Common myeloid progenitor, CD34-positive (primary cell): ENCODE results near the gene ATXN7L3.

ENCODE experiments used
- CTCF ChIA-PET: fragments of 350-600 bp; sonication (Branson Sonifier 250); formaldehyde crosslinking; loops from one replicate; lab custom pipeline; 2021; ENCODE audit warnings: antibody characterized with exemption; lab: Charles Lee
- POLR2A ChIA-PET: fragments of 350-600 bp; sonication (Branson Sonifier 250); formaldehyde crosslinking; loops from one replicate; lab custom pipeline; 2021; ENCODE audit warnings: antibody characterized with exemption; lab: Charles Lee
- DNase-seq, 3 donors: peaks; one replicate each; pipeline versions ENCODE4 v3.0.0 to v3.0.0-alpha.2; 2013
- H3K27ac ChIP-seq, 2 experiments: 1 replicate in 1 of 2; 2 replicates in 1 of 2; pipeline ENCODE4 v1.7.0; 2013; ENCODE audit warnings: inconsistent platforms in 2 of 2, low read length in 2 of 2, mild to moderate bottlenecking in 2 of 2, low read depth in 1 of 2, moderate library complexity in 1 of 2; ENCODE audit not compliant: severe bottlenecking in 2 of 2, insufficient read depth in 1 of 2, poor library complexity in 1 of 2
- H3K27me3 ChIP-seq, 5 experiments: replicated peaks in 2 of 5; 1 replicate in 3 of 5; 2 replicates in 2 of 5; pipeline versions ENCODE4 v1.6.1 to v1.7.0; 2013; ENCODE audit warnings: low read length in 4 of 5, mild to moderate bottlenecking in 2 of 5, moderate library complexity in 2 of 5, inconsistent platforms in 1 of 5; ENCODE audit not compliant: insufficient read depth in 5 of 5, control insufficient read depth in 4 of 5
- H3K36me3 ChIP-seq, 4 experiments: 1 replicate in 2 of 4; 2 replicates in 2 of 4; pipeline versions ENCODE4 v1.6.1 to v1.7.0; 2013; ENCODE audit warnings: low read length in 3 of 4, control low read depth in 1 of 4, mild to moderate bottlenecking in 1 of 4; ENCODE audit not compliant: control insufficient read depth in 4 of 4, insufficient read depth in 4 of 4
- H3K4me1 ChIP-seq, 4 experiments: 1 replicate in 3 of 4; 2 replicates in 1 of 4; pipeline versions ENCODE4 v1.6.1 to v1.7.1; 2013; ENCODE audit warnings: low read length in 3 of 4, mild to moderate bottlenecking in 3 of 4, control low read depth in 1 of 4, inconsistent platforms in 1 of 4, moderate library complexity in 1 of 4; ENCODE audit not compliant: control insufficient read depth in 4 of 4, insufficient read depth in 4 of 4; ENCODE audit errors: control extremely low read depth in 1 of 4
- H3K4me3 ChIP-seq, 7 experiments: 1 replicate in 4 of 7; 2 replicates in 3 of 7; pipeline versions ENCODE4 v1.5.1 to v1.7.0; 2013; ENCODE audit warnings: mild to moderate bottlenecking in 7 of 7, low read length in 6 of 7, moderate library complexity in 6 of 7, inconsistent platforms in 2 of 7, low read depth in 2 of 7, control low read depth in 1 of 7; ENCODE audit not compliant: insufficient read depth in 4 of 7, control insufficient read depth in 1 of 7; ENCODE audit errors: extremely low read depth in 1 of 7
- H3K9me3 ChIP-seq, 5 experiments: 1 replicate in 4 of 5; 2 replicates in 1 of 5; pipeline versions ENCODE4 v1.6.1 to v1.7.1; 2013; ENCODE audit warnings: low read length in 4 of 5, mild to moderate bottlenecking in 2 of 5, inconsistent platforms in 1 of 5, low read depth in 1 of 5, moderate library complexity in 1 of 5; ENCODE audit not compliant: control insufficient read depth in 4 of 5, insufficient read depth in 2 of 5; ENCODE audit errors: control extremely low read depth in 1 of 5
- WGBS: methylation state at CpG from one replicate; pipeline ENCODE4 v1.1.5; 2013; ENCODE audit not compliant: insufficient coverage; 5-methylcytosine and 5-hydroxymethylcytosine counted together

Gene ATXN7L3

DNA sequence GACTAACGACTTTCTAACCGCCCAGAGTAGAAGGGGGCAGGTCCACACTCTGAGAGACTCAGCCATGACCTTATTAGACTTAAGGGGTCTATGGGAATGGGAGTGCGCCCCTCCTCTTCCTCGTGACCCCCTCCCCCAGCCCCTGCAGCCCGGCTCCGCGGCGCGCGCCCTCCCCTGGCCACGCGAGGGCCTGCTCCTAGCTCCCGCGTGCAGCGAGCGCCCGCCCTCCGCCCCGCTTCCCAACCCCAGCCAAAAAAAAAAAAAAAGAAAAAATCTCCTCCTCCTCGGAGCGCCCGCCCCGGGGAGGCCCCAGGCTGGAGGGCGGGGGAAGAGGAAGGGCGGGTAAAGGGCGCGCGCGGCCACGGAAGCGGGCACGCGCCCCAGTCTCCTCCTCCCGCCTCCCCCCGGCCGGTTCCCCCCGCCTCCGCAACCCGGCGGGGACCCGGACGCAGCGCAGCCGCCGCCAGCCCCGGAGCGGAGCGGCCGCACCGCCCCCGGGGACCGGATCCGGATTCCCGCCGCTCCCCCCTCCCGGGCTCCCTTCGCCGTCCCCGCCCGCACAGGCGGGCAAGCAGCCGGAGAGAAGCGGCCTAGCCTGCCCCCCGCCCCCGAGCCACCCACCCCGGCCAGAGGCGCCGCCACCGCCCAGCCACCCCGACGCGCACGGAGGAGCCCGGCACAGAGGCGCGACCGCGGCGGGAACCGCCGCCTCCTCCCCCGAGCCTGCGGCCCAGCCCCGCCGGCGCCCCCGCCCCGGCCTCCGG, 18.8 kb upstream of the ATXN7L3 start:
- Histone ChIP-seq H3K36me3 (peaks cover 20 to 41% (median 30%) of the 10 kb centered on the region in 4 experiments), H3K4me1 (peaks cover 15 to 41% (median 36%) of the 10 kb centered on the region in 4 experiments), H3K27ac (peak overlapping the region; percentile 30 to 86), H3K9me3 (no peaks in the 10 kb centered on the region), H3K27me3 (no peaks in the 10 kb centered on the region), H3K4me3 (peak overlapping the region; percentile 74 to 94 (median 83))
- DNase-seq: peak; percentile 85 to 92 (median 91)
- ChIA-PET POLR2A (interaction anchor here (0.6 kb wide), 3 partner anchors 40 to 682 kb away, joined by 3 to 4 read pairs (median 3); no protein-coding TSS in a partner anchor), CTCF (interaction anchor here (0.6 to 4.1 kb wide), 7 partner anchors 8 to 131 kb away, joined by 3 to 15 read pairs (median 8); no protein-coding TSS in a partner anchor)
- under 1% methylated on average over 50 of the region's 89 CpGs for whole genome bisulfite sequencing

DNA sequence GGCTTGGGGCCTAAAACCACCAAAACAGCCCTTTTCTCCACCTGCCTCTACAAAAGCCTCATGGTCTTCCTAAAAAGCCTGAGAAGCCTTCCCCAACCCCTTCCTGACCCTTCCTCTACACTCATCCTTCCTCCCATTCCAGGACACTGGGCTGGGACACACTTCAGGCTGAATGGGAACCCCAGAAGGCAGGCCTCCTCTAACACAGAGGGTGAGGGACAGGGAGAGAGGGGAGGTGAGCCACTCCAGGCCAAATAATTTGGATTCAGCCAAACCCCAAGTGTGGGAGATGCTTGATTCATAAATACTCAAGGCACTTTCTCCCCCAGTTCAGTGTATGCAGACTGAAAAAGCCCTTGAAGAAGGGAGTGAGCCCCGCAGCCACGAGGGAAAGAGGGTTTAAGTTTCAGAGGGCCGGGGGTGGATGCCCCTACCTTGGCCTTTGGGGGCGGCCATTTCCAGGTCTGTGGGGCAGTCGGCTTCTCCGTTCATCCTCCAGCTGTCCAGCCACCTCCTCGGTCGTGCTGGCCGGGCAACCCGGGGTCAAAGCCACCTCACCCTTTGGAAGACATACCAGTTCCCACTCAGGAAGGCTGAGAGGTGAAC, 18.2 kb upstream of the ATXN7L3 start:
- peaks cover 15 to 40% (median 35%) of the 10 kb centered on the region in 4 experiments for H3K4me1 ChIP-seq
- no peaks in the 10 kb centered on the region for H3K9me3 ChIP-seq
- peak overlapping the region; percentile 74 to 94 (median 83) for H3K4me3 ChIP-seq
- ChIA-PET POLR2A (interaction anchor here (0.6 kb wide), 3 partner anchors 41 to 683 kb away, joined by 3 to 4 read pairs (median 3); no protein-coding TSS in a partner anchor), CTCF (interaction anchor here (0.6 to 4.1 kb wide), 7 partner anchors 7 to 132 kb away, joined by 4 to 15 read pairs (median 8); no protein-coding TSS in a partner anchor)
- DNase-seq: peak in 1 of 3 donors; percentile 22
- 6% methylated on average over 7 of the region's 10 CpGs for WGBS
- H3K36me3 ChIP-seq: peaks cover 22 to 48% (median 33%) of the 10 kb centered on the region in 4 experiments
- H3K27ac ChIP-seq: peak overlapping the region; percentile 30 to 86
- no peaks in the 10 kb centered on the region for H3K27me3 ChIP-seq

DNA sequence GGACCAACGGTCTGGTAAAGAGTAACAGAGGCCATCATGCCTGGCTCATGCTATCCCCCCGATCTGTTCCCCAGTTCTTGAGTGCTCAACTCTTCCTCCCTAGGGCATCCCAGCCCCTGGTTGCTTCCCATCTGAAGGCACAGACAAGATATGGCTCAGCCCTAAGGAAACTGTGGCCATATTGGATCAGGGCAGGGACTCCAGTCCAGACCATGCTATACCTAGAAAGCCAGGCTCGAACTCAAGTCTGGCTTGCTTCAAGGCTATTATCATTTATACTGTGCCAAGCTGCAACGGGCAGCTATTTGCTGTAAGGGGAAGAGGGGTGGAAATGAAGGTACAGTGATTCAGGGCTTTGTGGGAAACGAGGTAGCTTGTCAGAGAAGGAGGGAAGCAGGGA, 17.0 kb upstream of the ATXN7L3 start:
- peaks cover 22 to 56% (median 37%) of the 10 kb centered on the region in 4 experiments for H3K36me3 ChIP-seq
- H3K4me1 ChIP-seq: peaks cover 15 to 29% (median 25%) of the 10 kb centered on the region in 4 experiments
- H3K9me3 ChIP-seq: no peaks in the 10 kb centered on the region
- peak overlapping the region in 1 of 2 experiments; percentile 86 for H3K27ac ChIP-seq
- H3K27me3 ChIP-seq: no peaks in the 10 kb centered on the region
- 62% methylated on average over 5 of the region's 5 CpGs for WGBS
- H3K4me3 ChIP-seq: peak overlapping the region in 2 of 7 experiments; percentile 6 to 86
- DNase-seq: no peak
- ChIA-PET CTCF (interaction anchor here (0.8 to 8.8 kb wide), 11 partner anchors 11 to 141 kb away, joined by 3 to 84 read pairs (median 6); no protein-coding TSS in a partner anchor), POLR2A (no interaction called here)

DNA sequence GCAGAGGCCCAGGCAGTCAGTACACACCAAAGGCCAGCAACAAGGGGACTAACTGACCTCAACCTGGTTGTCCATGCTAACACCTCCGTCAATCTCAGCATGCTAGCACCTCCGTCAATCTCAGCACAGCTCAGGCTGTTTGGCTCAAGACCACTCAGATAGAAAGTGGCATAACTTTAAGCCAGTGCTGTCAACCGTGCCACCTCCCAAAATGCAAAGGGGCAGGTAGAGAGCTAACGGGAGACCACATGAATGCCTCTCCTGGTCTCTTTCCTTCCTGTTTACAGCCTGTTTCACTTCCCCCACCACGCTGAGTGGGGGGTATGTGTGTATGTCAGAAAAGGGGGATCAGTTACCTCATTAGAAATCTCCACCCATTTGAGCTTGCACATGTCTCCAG, 16.5 kb upstream of the ATXN7L3 start:
- H3K4me1 ChIP-seq: peaks cover 15 to 25% (median 21%) of the 10 kb centered on the region in 4 experiments
- ChIA-PET CTCF (interaction anchor here (1.1 to 8.8 kb wide), 8 partner anchors 10 to 142 kb away, joined by 3 to 84 read pairs (median 6); no protein-coding TSS in a partner anchor), POLR2A (no interaction called here)
- H3K27me3 ChIP-seq: no peaks in the 10 kb centered on the region
- DNase-seq: no peak
- H3K4me3 ChIP-seq: peak overlapping the region in 1 of 7 experiments; percentile 86
- peaks cover 26 to 61% (median 42%) of the 10 kb centered on the region in 4 experiments for H3K36me3 ChIP-seq
- 88% methylated on average over 2 of the region's 5 CpGs for WGBS
- H3K27ac ChIP-seq: no peak overlapping the region
- H3K9me3 ChIP-seq: no peaks in the 10 kb centered on the region

DNA sequence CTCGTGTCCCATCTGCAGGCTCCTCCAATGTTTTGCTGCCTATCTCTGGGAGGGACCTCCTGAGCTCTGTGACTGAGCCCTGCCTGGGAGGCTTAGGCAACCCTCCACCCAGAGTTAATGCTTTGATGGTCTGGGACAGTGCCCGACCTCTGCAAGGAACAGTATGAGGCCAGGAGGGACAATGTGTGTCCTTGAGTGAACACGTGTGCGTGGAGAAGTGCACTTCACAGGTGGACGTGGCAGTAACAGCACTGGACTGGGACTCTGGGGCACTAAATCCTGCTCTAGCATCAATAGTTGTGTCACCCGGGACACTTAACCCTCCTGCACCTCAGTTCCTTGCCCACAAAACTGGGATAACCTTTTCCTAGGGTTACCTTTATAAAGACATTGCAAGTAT, 15.2 kb upstream of the ATXN7L3 start:
- ChIA-PET CTCF (interaction anchor here (1.0 to 8.8 kb wide), 3 partner anchors 9 to 137 kb away, joined by 3 to 84 read pairs (median 7); no protein-coding TSS in a partner anchor), POLR2A (no interaction called here)
- no peak overlapping the region for H3K27ac ChIP-seq
- peaks cover 15 to 37% (median 31%) of the 10 kb centered on the region in 4 experiments for H3K4me1 ChIP-seq
- H3K27me3 ChIP-seq: no peaks in the 10 kb centered on the region
- H3K4me3 ChIP-seq: no peak overlapping the region
- H3K36me3 ChIP-seq: peaks cover 28 to 69% (median 48%) of the 10 kb centered on the region in 4 experiments
- DNase-seq: no peak
- no peaks in the 10 kb centered on the region for H3K9me3 ChIP-seq
- 99% methylated on average over 5 of the region's 6 CpGs for WGBS

DNA sequence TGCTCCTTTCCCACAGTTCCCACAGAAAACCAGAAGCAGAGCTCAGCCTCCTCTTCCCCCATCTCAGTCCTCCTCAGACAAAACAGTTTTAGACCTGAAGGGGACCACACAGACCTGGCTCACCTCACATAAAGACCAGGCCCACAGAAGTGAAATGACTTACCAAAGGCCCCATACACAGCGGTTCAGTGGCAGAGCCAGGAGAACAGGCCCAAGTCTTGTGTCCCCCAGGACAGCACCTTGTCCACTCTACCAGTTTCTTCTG, 14.5 kb upstream of the ATXN7L3 start:
- H3K4me3 ChIP-seq: no peak overlapping the region
- H3K4me1 ChIP-seq: peaks cover 15 to 39% (median 31%) of the 10 kb centered on the region in 4 experiments
- H3K27me3 ChIP-seq: no peaks in the 10 kb centered on the region
- peaks cover 28 to 77% (median 55%) of the 10 kb centered on the region in 4 experiments for H3K36me3 ChIP-seq
- no peak overlapping the region for H3K27ac ChIP-seq
- DNase-seq: no peak
- WGBS: 100% methylated on average over 1 of the region's 1 CpG
- H3K9me3 ChIP-seq: no peaks in the 10 kb centered on the region
- ChIA-PET CTCF (interaction anchor here (0.7 to 8.8 kb wide), 7 partner anchors 8 to 149 kb away, joined by 3 to 84 read pairs (median 4); partner anchors contain the start of gene FAM171A2), POLR2A (no interaction called here)
